Neural cell (in vitro differentiated cells): ENCODE data around the gene JMJD1C. TPM values are rescaled to one million over a fixed set of nuclear protein-coding genes. Genes with fewer than 3 reads are reported as not detected.

Experiments
- H2AFZ ChIP-seq: fragments of 200-600, 300-800 bp; sonication (generic), shearing (Covaris generic); 2 replicates; pipeline ENCODE4 v1.6.0; 2014; ENCODE audit warnings: low read depth, mild to moderate bottlenecking, antibody characterized with exemption, low read length, moderate library complexity
- H3F3A ChIP-seq: fragments of 200-600 bp; shearing (Covaris generic); 2 replicates; pipeline ENCODE4 v1.6.1; 2016; ENCODE audit warnings: mild to moderate bottlenecking, moderate library complexity, mixed read lengths, antibody characterized with exemption, low read length; ENCODE audit not compliant: insufficient read depth, poor library complexity, severe bottlenecking
- H3K27ac ChIP-seq: fragments of 200-600, 300-800 bp; sonication (generic), shearing (Covaris generic); 2 replicates; pipeline ENCODE4 v1.5.1; 2014; ENCODE audit warnings: mild to moderate bottlenecking, low read length, moderate library complexity
- H3K27me3 ChIP-seq: fragments of 300-800, 200-600 bp; sonication (generic), shearing (Covaris generic); 2 replicates; pipeline ENCODE4 v1.6.0; 2014; ENCODE audit warnings: mild to moderate bottlenecking, low read depth, low read length, moderate library complexity; ENCODE audit not compliant: insufficient read depth
- H3K36me3 ChIP-seq: fragments of 300-800, 200-600 bp; sonication (generic), shearing (Covaris generic); 2 replicates; pipeline ENCODE4 v1.5.1; 2014; ENCODE audit warnings: mild to moderate bottlenecking, antibody characterized with exemption, low read length, moderate library complexity; ENCODE audit not compliant: insufficient read depth
- H3K4me2 ChIP-seq: fragments of 300-800, 200-600 bp; sonication (generic), shearing (Covaris generic); 2 replicates; pipeline ENCODE4 v1.6.0; 2014; ENCODE audit warnings: mild to moderate bottlenecking, low read length
- H3K4me3 ChIP-seq: fragments of 300-800, 200-600 bp; sonication (generic), shearing (Covaris generic); 2 replicates; pipeline ENCODE4 v1.5.1; 2014; ENCODE audit warnings: mild to moderate bottlenecking, low read length, moderate library complexity
- H3K79me2 ChIP-seq: fragments of 200-600 bp; shearing (Covaris generic); replicated peaks from 2 replicates; pipeline ENCODE4 v1.6.0; 2014; ENCODE audit warnings: mild to moderate bottlenecking, low read length, moderate library complexity; ENCODE audit not compliant: insufficient read depth
- H3K9ac ChIP-seq: fragments of 300-800, 200-600 bp; sonication (generic), shearing (Covaris generic); 2 replicates; pipeline ENCODE4 v1.6.1; 2016; ENCODE audit warnings: mild to moderate bottlenecking, low read length, mixed read lengths
- H3K9me2 ChIP-seq: fragments of 200-600 bp; shearing (Covaris generic); 2 replicates; pipeline ENCODE4 v1.6.1; 2016; ENCODE audit warnings: mild to moderate bottlenecking, low read length, mixed read lengths; ENCODE audit not compliant: insufficient read depth
- H3K9me3 ChIP-seq: fragments of 200-600, 300-800 bp; sonication (generic), shearing (Covaris generic); 2 replicates; pipeline ENCODE4 v1.6.1; 2016; ENCODE audit warnings: mild to moderate bottlenecking, mixed run types, low read length, moderate library complexity, mixed read lengths
- H4K20me1 ChIP-seq: fragments of 200-600 bp; shearing (Covaris generic); 2 replicates; pipeline ENCODE4 v1.6.1; 2016; ENCODE audit warnings: mild to moderate bottlenecking, mixed run types; ENCODE audit not compliant: insufficient read depth
- EP300 ChIP-seq: fragments of 450-650 bp; conservative IDR thresholded peaks from 2 replicates; pipeline ENCODE4 v1.6.1; 2014; ENCODE audit warnings: antibody characterized with exemption, mild to moderate bottlenecking, moderate library complexity; ENCODE audit not compliant: poor library complexity, severe bottlenecking
- EZH2 ChIP-seq: fragments of 200-600, 300-800 bp; shearing (Covaris generic), sonication (generic); IDR thresholded peaks from 2 replicates; pipeline ENCODE4 v1.6.1; 2014; ENCODE audit warnings: antibody characterized with exemption, low read length, borderline replicate concordance, mild to moderate bottlenecking; ENCODE audit not compliant: insufficient read depth, poor library complexity, severe bottlenecking
- MXI1 ChIP-seq: fragments of 450-650 bp; conservative IDR thresholded peaks from 2 replicates; pipeline ENCODE4 v1.6.1; 2014; ENCODE audit warnings: antibody characterized with exemption, mild to moderate bottlenecking; ENCODE audit not compliant: poor library complexity, severe bottlenecking
- POLR2AphosphoS5 ChIP-seq: IDR thresholded peaks from 2 replicates; pipeline ENCODE4 v1.6.1; 2012
- RAD21 ChIP-seq: fragments of 450-650 bp; conservative IDR thresholded peaks from 2 replicates; pipeline ENCODE4 v1.6.1; 2014; ENCODE audit warnings: antibody characterized with exemption, mild to moderate bottlenecking, moderate library complexity
- SMC3 ChIP-seq: fragments of 450-650 bp; conservative IDR thresholded peaks from 2 replicates; pipeline ENCODE4 v1.6.1; 2014; ENCODE audit warnings: antibody characterized with exemption, mild to moderate bottlenecking, moderate library complexity; ENCODE audit not compliant: poor library complexity
- TAF1 ChIP-seq: IDR thresholded peaks from 2 replicates; pipeline ENCODE4 v1.6.1; 2012; ENCODE audit warnings: low read depth
- polyA plus RNA-seq: library from polyadenylated mRNA; depleted of rRNA; stranded (reverse); fragments of >200 nt; gene quantifications from 2 replicates; pipeline ENCODE4 v1.2.3, GENCODE V29; 2014
- TF ChIP-seq, protein P1 (sequence below): fragments of 450-650 bp; IDR thresholded peaks from 2 replicates; pipeline ENCODE4 v1.5.1; 2014; ENCODE audit warnings: antibody characterized with exemption, mild to moderate bottlenecking, moderate library complexity; ENCODE audit not compliant: poor library complexity, severe bottlenecking
- TF ChIP-seq, protein P2 (sequence below): IDR thresholded peaks from 2 replicates; pipeline ENCODE4 v1.6.1; 2012; ENCODE audit warnings: borderline replicate concordance

Gene JMJD1C
- polyA plus RNA-seq, 1 donor from 2014 or later: 108 TPM

DNA sequence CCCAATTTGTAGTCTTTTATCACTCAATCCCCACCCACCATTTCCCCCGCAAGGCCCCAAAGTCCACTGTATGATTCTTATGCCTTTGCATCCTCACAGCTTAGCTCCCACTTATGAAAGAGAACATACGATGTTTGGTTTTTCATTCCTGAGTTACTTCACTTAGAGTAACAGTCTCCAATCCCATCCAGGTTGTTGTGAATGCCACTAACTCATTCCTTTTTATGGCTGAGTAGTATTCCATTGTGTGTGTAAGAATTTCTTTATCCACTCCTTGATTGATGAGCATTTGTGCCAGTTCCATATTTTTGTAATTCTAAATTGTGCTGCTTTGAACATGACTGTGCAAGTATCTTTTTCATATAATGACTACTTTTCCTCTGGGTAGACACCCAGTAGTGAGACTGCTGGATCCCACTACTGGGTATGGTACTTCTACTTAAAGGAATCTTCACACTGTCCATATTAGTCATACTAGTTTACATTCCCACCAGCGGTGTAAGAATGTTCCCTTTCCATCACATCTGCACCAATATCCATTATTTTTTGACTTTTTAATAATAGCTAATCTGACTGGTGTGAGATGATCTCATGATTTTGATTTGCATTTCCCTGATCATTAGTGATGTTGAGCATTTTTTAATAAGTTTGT is 152.6 kb downstream of the JMJD1C start:
- no peak for TF ChIP-seq TAF1
- TF ChIP-seq SMC3: no peak
- TF ChIP-seq MXI1: no peak
- TF ChIP-seq, protein P1, sequence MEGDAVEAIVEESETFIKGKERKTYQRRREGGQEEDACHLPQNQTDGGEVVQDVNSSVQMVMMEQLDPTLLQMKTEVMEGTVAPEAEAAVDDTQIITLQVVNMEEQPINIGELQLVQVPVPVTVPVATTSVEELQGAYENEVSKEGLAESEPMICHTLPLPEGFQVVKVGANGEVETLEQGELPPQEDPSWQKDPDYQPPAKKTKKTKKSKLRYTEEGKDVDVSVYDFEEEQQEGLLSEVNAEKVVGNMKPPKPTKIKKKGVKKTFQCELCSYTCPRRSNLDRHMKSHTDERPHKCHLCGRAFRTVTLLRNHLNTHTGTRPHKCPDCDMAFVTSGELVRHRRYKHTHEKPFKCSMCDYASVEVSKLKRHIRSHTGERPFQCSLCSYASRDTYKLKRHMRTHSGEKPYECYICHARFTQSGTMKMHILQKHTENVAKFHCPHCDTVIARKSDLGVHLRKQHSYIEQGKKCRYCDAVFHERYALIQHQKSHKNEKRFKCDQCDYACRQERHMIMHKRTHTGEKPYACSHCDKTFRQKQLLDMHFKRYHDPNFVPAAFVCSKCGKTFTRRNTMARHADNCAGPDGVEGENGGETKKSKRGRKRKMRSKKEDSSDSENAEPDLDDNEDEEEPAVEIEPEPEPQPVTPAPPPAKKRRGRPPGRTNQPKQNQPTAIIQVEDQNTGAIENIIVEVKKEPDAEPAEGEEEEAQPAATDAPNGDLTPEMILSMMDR: no peak
- TF ChIP-seq EZH2: no peak
- TF ChIP-seq RAD21: no peak
- no peak for TF ChIP-seq POLR2AphosphoS5
- no peak for TF ChIP-seq EP300
- TF ChIP-seq, protein P2, sequence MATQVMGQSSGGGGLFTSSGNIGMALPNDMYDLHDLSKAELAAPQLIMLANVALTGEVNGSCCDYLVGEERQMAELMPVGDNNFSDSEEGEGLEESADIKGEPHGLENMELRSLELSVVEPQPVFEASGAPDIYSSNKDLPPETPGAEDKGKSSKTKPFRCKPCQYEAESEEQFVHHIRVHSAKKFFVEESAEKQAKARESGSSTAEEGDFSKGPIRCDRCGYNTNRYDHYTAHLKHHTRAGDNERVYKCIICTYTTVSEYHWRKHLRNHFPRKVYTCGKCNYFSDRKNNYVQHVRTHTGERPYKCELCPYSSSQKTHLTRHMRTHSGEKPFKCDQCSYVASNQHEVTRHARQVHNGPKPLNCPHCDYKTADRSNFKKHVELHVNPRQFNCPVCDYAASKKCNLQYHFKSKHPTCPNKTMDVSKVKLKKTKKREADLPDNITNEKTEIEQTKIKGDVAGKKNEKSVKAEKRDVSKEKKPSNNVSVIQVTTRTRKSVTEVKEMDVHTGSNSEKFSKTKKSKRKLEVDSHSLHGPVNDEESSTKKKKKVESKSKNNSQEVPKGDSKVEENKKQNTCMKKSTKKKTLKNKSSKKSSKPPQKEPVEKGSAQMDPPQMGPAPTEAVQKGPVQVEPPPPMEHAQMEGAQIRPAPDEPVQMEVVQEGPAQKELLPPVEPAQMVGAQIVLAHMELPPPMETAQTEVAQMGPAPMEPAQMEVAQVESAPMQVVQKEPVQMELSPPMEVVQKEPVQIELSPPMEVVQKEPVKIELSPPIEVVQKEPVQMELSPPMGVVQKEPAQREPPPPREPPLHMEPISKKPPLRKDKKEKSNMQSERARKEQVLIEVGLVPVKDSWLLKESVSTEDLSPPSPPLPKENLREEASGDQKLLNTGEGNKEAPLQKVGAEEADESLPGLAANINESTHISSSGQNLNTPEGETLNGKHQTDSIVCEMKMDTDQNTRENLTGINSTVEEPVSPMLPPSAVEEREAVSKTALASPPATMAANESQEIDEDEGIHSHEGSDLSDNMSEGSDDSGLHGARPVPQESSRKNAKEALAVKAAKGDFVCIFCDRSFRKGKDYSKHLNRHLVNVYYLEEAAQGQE: no peak
- Histone ChIP-seq H3K79me2 (peaks cover 11% of the 10 kb centered on the region), H3K9ac (no peak overlapping the region), H3K27ac (no peak overlapping the region), H3K9me3 (no peaks in the 10 kb centered on the region), H3K9me2 (no peaks in the 10 kb centered on the region), H3K4me2 (no peak overlapping the region), H3K4me3 (no peak overlapping the region), H3K27me3 (no peaks in the 10 kb centered on the region), H4K20me1 (no peaks in the 10 kb centered on the region), H3K36me3 (no peaks in the 10 kb centered on the region), H3F3A (no peaks in the 10 kb centered on the region), H2AFZ (no peak overlapping the region)

DNA sequence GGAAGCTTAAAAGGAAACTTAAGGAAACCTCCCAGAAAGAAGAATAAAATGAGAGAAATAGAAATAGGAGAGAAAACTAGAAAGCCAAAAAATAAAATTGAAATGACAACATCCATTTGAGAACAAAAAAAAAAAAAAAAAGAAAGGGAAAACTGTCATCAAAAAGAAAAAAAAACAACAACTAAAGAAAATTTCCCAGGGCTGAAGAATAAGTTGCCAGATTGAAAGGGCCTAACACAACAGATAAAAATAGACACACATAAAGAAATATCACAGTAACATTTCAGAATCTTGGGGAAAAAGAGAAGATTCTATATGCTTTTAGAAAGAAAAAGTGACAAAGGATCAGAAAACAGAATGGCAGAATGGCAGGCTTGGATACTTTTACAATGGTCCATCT is 157.1 kb downstream of the JMJD1C start:
- Histone ChIP-seq H3F3A (no peaks in the 10 kb centered on the region), H3K4me2 (no peak overlapping the region), H3K4me3 (no peak overlapping the region), H3K27ac (no peak overlapping the region), H2AFZ (no peak overlapping the region), H3K9me3 (no peaks in the 10 kb centered on the region), H3K9ac (no peak overlapping the region), H4K20me1 (no peaks in the 10 kb centered on the region), H3K9me2 (no peaks in the 10 kb centered on the region), H3K27me3 (no peaks in the 10 kb centered on the region), H3K79me2 (peaks cover 13% of the 10 kb centered on the region), H3K36me3 (no peaks in the 10 kb centered on the region)
- TF ChIP-seq, protein P2: no peak
- TF ChIP-seq SMC3: no peak
- TF ChIP-seq RAD21: no peak
- TF ChIP-seq TAF1: no peak
- TF ChIP-seq EP300: no peak
- TF ChIP-seq, protein P1: no peak
- no peak for TF ChIP-seq POLR2AphosphoS5
- no peak for TF ChIP-seq EZH2
- TF ChIP-seq MXI1: no peak
